Endothelial cell of umbilical vein (primary cell): Measurements from ENCODE around the gene PRG2.

Source experiments
- EZH2 ChIP-seq: IDR thresholded peaks from 2 replicates; pipeline ENCODE4 v1.6.1; 2012; ENCODE audit warnings: borderline replicate concordance, low read depth, mild to moderate bottlenecking, moderate library complexity, low read length, inconsistent platforms; ENCODE audit not compliant: severe bottlenecking
- FOS ChIP-seq: IDR thresholded peaks from 2 replicates; pipeline ENCODE4 v1.6.1; 2011; ENCODE audit warnings: mild to moderate bottlenecking, low read length, moderate library complexity, borderline replicate concordance; ENCODE audit not compliant: insufficient read depth
- GATA2 ChIP-seq: IDR thresholded peaks from 2 replicates; pipeline ENCODE4 v1.7.0; 2011; ENCODE audit warnings: low read depth, mild to moderate bottlenecking, moderate library complexity, mixed read lengths, low read length; ENCODE audit not compliant: insufficient read length, insufficient read depth
- MYC ChIP-seq: IDR thresholded peaks from one replicate; pipeline ENCODE4 v1.6.1; 2011; ENCODE audit warnings: mild to moderate bottlenecking, low read depth, low read length
- POLR2A ChIP-seq: IDR thresholded peaks from 2 replicates; pipeline ENCODE4 v1.6.1; 2012; ENCODE audit warnings: low read depth, mild to moderate bottlenecking, control low read depth, low read length
- POLR2AphosphoS5 ChIP-seq: IDR thresholded peaks from 2 replicates; pipeline ENCODE4 v1.6.1; 2012; ENCODE audit warnings: low read depth, mild to moderate bottlenecking, control low read depth, low read length, moderate library complexity; ENCODE audit not compliant: insufficient read depth
- TF ChIP-seq, protein P1 (sequence below), 2 donors: IDR thresholded peaks; 1 replicate in 1 of 2; 2 replicates in 1 of 2; pipeline ENCODE4 v1.5.1; 2011; ENCODE audit warnings: low read length in 2 of 2, mild to moderate bottlenecking in 2 of 2, moderate library complexity in 2 of 2, control low read depth in 1 of 2, inconsistent platforms in 1 of 2, low read depth in 1 of 2; ENCODE audit not compliant: insufficient read depth in 1 of 2; ENCODE audit errors: extremely low read depth in 1 of 2
- TF ChIP-seq, protein P2 (sequence below): IDR thresholded peaks from 2 replicates; pipeline ENCODE4 v1.6.1; 2011; ENCODE audit not compliant: insufficient read depth, insufficient read length

DNA sequence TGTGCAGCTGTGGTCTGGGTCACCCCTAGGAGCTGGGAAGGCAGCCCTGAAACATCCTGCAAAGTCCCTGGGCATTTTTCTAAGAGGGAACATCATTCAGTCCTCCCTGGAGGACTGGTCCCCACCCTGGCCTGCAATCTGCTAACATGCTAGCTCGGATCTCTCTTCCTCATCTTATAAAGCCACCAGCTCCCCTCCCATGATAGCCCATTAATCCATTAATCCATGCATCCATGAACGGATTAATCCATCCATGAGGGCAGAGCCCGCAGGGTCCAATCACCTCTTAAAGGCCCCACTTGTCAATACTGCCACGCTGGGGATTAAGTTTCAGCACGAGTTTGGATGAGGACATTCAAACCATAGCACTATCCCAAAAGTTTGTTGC, 21.6 kb downstream of the PRG2 start:
- TF ChIP-seq POLR2A (no peak), MYC (no peak), EZH2 (no peak), FOS (no peak), POLR2AphosphoS5 (no peak), GATA2 (no peak)
- TF ChIP-seq, protein P1, sequence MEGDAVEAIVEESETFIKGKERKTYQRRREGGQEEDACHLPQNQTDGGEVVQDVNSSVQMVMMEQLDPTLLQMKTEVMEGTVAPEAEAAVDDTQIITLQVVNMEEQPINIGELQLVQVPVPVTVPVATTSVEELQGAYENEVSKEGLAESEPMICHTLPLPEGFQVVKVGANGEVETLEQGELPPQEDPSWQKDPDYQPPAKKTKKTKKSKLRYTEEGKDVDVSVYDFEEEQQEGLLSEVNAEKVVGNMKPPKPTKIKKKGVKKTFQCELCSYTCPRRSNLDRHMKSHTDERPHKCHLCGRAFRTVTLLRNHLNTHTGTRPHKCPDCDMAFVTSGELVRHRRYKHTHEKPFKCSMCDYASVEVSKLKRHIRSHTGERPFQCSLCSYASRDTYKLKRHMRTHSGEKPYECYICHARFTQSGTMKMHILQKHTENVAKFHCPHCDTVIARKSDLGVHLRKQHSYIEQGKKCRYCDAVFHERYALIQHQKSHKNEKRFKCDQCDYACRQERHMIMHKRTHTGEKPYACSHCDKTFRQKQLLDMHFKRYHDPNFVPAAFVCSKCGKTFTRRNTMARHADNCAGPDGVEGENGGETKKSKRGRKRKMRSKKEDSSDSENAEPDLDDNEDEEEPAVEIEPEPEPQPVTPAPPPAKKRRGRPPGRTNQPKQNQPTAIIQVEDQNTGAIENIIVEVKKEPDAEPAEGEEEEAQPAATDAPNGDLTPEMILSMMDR (IDR thresholded peaks at IDR 0.05; ENCODE audit: extremely low read depth in 1 of 2, insufficient read depth in 1 of 2, low read depth in 1 of 2, low read length in 2 of 2) = no peak
- TF ChIP-seq, protein P2, sequence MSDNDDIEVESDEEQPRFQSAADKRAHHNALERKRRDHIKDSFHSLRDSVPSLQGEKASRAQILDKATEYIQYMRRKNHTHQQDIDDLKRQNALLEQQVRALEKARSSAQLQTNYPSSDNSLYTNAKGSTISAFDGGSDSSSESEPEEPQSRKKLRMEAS = no peak
